A549 (cell line): ENCODE results near the gene TGM6.

Experiments used
- CHD2 ChIP-seq: fragments of 150-350 bp; IDR thresholded peaks from 2 replicates; pipeline ENCODE4 v1.6.1; 2014; ENCODE audit warnings: low read length; ENCODE audit not compliant: partially characterized antibody
- HDAC2 ChIP-seq: fragments of 200-600 bp; sonication (generic); IDR thresholded peaks from 2 replicates; pipeline ENCODE4 v1.6.1; 2016
- NR3C1 ChIP-seq: fragments of >200 bp; sonication (Bioruptor Twin); formaldehyde crosslinking; IDR thresholded peaks from 3 replicates; pipeline ENCODE4 v1.6.1; 2017
- SMC3 ChIP-seq: fragments of >200 bp; sonication (Bioruptor Twin); formaldehyde crosslinking; IDR thresholded peaks from 3 replicates; pipeline ENCODE4 v1.6.1; 2018; ENCODE audit warnings: inconsistent platforms
- TF ChIP-seq, protein P1 (sequence below): fragments of >200 bp; sonication (Bioruptor Twin); formaldehyde crosslinking; IDR thresholded peaks from 3 replicates; pipeline ENCODE4 v1.5.1; 2016
- TF ChIP-seq, protein P2 (sequence below): fragments of 450-650 bp; IDR thresholded peaks from 2 replicates; pipeline ENCODE4 v1.6.1; 2014; ENCODE audit warnings: antibody characterized with exemption
- TF ChIP-seq, protein P3 (sequence below): fragments of 200-600 bp; sonication (generic); IDR thresholded peaks from 2 replicates; pipeline ENCODE4 v1.6.1; 2016; ENCODE audit warnings: antibody characterized with exemption, mild to moderate bottlenecking, moderate library complexity

DNA sequence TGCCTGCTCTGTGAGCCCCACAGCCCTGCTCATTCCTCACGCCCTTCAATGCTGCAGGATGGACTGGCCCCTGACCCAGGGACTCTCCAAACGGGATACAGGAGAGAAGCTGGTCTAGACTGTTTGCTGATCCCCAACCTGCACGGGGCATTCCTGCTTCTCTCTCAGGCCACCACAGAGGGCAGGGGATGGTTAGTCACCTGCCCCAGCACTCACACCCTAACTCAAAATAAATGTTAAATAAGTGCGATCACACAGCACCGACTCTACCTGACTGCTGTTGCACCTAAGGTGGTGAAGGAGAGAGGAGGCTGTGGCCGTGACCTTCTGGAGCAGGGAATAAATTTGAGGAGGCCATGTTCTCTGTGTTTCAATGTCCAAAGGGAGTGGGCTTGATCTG lies 39.9 kb upstream of the TGM6 start:
- TF ChIP-seq, protein P1, sequence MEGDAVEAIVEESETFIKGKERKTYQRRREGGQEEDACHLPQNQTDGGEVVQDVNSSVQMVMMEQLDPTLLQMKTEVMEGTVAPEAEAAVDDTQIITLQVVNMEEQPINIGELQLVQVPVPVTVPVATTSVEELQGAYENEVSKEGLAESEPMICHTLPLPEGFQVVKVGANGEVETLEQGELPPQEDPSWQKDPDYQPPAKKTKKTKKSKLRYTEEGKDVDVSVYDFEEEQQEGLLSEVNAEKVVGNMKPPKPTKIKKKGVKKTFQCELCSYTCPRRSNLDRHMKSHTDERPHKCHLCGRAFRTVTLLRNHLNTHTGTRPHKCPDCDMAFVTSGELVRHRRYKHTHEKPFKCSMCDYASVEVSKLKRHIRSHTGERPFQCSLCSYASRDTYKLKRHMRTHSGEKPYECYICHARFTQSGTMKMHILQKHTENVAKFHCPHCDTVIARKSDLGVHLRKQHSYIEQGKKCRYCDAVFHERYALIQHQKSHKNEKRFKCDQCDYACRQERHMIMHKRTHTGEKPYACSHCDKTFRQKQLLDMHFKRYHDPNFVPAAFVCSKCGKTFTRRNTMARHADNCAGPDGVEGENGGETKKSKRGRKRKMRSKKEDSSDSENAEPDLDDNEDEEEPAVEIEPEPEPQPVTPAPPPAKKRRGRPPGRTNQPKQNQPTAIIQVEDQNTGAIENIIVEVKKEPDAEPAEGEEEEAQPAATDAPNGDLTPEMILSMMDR: no peak
- TF ChIP-seq, protein P2, sequence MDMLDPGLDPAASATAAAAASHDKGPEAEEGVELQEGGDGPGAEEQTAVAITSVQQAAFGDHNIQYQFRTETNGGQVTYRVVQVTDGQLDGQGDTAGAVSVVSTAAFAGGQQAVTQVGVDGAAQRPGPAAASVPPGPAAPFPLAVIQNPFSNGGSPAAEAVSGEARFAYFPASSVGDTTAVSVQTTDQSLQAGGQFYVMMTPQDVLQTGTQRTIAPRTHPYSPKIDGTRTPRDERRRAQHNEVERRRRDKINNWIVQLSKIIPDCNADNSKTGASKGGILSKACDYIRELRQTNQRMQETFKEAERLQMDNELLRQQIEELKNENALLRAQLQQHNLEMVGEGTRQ: no peak
- TF ChIP-seq SMC3 (no peak), HDAC2 (no peak), NR3C1 (no peak), CHD2 (no peak)
- TF ChIP-seq, protein P3, sequence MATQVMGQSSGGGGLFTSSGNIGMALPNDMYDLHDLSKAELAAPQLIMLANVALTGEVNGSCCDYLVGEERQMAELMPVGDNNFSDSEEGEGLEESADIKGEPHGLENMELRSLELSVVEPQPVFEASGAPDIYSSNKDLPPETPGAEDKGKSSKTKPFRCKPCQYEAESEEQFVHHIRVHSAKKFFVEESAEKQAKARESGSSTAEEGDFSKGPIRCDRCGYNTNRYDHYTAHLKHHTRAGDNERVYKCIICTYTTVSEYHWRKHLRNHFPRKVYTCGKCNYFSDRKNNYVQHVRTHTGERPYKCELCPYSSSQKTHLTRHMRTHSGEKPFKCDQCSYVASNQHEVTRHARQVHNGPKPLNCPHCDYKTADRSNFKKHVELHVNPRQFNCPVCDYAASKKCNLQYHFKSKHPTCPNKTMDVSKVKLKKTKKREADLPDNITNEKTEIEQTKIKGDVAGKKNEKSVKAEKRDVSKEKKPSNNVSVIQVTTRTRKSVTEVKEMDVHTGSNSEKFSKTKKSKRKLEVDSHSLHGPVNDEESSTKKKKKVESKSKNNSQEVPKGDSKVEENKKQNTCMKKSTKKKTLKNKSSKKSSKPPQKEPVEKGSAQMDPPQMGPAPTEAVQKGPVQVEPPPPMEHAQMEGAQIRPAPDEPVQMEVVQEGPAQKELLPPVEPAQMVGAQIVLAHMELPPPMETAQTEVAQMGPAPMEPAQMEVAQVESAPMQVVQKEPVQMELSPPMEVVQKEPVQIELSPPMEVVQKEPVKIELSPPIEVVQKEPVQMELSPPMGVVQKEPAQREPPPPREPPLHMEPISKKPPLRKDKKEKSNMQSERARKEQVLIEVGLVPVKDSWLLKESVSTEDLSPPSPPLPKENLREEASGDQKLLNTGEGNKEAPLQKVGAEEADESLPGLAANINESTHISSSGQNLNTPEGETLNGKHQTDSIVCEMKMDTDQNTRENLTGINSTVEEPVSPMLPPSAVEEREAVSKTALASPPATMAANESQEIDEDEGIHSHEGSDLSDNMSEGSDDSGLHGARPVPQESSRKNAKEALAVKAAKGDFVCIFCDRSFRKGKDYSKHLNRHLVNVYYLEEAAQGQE: no peak
